Brain microvascular endothelial cell (primary cell): ENCODE data around the gene USP30.

Experiments
- DNase-seq: peaks from one replicate; pipeline ENCODE4 v3.0.0-alpha.2; 2020
- H3K27ac ChIP-seq: fragments of 250-450 bp; sonication (Bioruptor Pico); 2 replicates; pipeline ENCODE4 v1.5.1; 2020; ENCODE audit warnings: mild to moderate bottlenecking, moderate library complexity
- H3K27me3 ChIP-seq: fragments of 250-450 bp; sonication (Bioruptor Pico); replicated peaks from 2 replicates; pipeline ENCODE4 v1.5.1; 2020; ENCODE audit warnings: mild to moderate bottlenecking
- H3K36me3 ChIP-seq: fragments of 250-450 bp; sonication (Bioruptor Pico); replicated peaks from 2 replicates; pipeline ENCODE4 v1.5.1; 2020; ENCODE audit warnings: mild to moderate bottlenecking
- H3K4me3 ChIP-seq: 2 replicates; pipeline ENCODE4 v1.5.1; 2011; ENCODE audit warnings: low read depth, mild to moderate bottlenecking, control low read depth, low read length, moderate library complexity
- in situ Hi-C: cut with HindIII; loops from 2 replicates; pipeline ENCODE4 v1.10.0; 2017; ENCODE audit warnings: low sequenced_read_pairs, low pct_ligation_motif_present
- TF ChIP-seq, protein P1 (sequence below): IDR thresholded peaks from 2 replicates; pipeline ENCODE4 v1.5.1; 2011; ENCODE audit warnings: low read depth, mild to moderate bottlenecking, moderate library complexity, low read length, control low read depth, inconsistent platforms; ENCODE audit errors: missing control alignments

The USP30 gene

DNA sequence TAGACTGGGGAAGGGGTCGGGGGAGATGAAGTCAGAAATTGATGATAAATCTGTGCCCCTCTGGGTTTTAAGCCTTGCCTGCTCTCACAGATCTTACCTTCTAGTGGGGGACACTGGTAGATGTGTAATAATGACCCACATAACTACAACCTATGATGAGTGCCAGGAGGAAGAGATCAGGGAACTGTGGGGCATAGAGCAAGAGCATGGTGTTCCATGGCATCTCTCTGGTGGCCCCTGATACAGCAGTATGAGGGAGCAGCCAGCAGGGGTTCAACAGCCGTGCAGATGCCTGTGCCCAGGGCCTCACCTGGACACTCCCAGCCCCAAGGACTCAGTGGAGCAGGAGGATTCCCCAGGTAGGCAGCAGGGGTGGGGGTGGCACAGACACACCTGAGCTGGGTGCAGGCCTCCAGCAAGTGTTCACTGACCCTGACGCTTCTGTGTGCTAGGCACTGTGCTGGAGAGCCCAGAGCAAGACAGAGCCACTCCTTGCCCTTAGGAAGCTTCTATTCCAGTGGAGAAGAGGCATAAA is 69.0 kb downstream of the USP30 start:
- H3K36me3 ChIP-seq = no peaks in the 10 kb centered on the region
- no peak for DNase-seq
- in situ Hi-C loops = no loop called here
- TF ChIP-seq, protein P1, sequence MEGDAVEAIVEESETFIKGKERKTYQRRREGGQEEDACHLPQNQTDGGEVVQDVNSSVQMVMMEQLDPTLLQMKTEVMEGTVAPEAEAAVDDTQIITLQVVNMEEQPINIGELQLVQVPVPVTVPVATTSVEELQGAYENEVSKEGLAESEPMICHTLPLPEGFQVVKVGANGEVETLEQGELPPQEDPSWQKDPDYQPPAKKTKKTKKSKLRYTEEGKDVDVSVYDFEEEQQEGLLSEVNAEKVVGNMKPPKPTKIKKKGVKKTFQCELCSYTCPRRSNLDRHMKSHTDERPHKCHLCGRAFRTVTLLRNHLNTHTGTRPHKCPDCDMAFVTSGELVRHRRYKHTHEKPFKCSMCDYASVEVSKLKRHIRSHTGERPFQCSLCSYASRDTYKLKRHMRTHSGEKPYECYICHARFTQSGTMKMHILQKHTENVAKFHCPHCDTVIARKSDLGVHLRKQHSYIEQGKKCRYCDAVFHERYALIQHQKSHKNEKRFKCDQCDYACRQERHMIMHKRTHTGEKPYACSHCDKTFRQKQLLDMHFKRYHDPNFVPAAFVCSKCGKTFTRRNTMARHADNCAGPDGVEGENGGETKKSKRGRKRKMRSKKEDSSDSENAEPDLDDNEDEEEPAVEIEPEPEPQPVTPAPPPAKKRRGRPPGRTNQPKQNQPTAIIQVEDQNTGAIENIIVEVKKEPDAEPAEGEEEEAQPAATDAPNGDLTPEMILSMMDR = no peak
- H3K4me3 ChIP-seq = no peak overlapping the region
- H3K27ac ChIP-seq = no peak overlapping the region
- H3K27me3 ChIP-seq = no peaks in the 10 kb centered on the region

- DNase-seq = no peak
- TF ChIP-seq, protein P1 = no peak
- H3K27ac ChIP-seq = no peak overlapping the region
- in situ Hi-C loops = no loop called here
- H3K27me3 ChIP-seq = no peaks in the 10 kb centered on the region
- no peak overlapping the region for H3K4me3 ChIP-seq
- H3K36me3 ChIP-seq = no peaks in the 10 kb centered on the region
Measured at GRCh38 chr12:109124878-109125648, 72.7 kb downstream of the USP30 start.

DNA sequence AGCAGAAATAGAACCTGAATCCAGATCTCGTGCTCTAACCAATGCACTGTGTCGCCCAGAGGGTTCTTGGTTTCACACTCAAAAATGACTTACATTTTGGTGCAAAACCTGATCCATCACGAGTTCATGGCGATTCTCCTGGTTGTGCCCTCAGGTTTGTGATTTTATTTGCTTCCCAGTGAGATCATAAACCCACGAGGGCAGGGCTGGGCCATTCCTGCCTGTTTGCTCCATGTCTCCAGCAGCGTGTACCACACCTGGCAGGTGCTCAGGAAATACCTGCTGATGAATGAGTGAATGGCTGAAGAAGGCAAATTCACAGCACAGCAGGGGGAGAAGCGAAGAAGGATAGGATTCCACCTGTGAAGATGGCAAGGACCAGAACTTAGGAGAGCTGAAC is 73.4 kb downstream of the USP30 start:
- TF ChIP-seq, protein P1 = no peak
- H3K4me3 ChIP-seq = no peak overlapping the region
- no peaks in the 10 kb centered on the region for H3K36me3 ChIP-seq
- no peaks in the 10 kb centered on the region for H3K27me3 ChIP-seq
- no peak for DNase-seq
- H3K27ac ChIP-seq = no peak overlapping the region
- in situ Hi-C loops = no loop called here

DNA sequence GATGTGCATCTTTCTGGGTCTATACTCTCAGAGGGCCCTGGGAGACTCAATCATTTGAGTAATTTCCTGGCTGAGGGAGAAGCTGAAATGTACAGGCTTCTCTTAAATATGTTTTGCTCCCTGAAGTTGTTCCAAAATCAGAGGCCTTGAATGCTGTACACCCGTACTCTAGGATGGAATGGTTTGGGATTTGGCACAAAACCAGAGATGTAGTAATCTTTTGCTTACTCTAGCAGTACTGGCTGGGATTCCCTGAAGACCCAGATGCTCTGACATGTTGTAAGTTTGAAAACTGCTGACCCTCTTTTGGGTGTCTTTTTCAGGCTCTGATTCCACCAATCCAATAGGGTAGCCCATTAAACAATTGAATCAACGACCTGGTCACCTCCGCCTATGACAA is 74.4 kb downstream of the USP30 start:
- no peak for DNase-seq
- TF ChIP-seq, protein P1 = no peak
- Histone ChIP-seq H3K27me3 (no peaks in the 10 kb centered on the region), H3K36me3 (no peaks in the 10 kb centered on the region), H3K27ac (no peak overlapping the region), H3K4me3 (no peak overlapping the region)
- in situ Hi-C loops = no loop called here

- in situ Hi-C loops = no loop called here
- no peak for DNase-seq
- no peaks in the 10 kb centered on the region for H3K27me3 ChIP-seq
- H3K27ac ChIP-seq = no peak overlapping the region
- no peak overlapping the region for H3K4me3 ChIP-seq
- H3K36me3 ChIP-seq = no peaks in the 10 kb centered on the region
- TF ChIP-seq, protein P1 = no peak
Measured at GRCh38 chr12:109127533-109128242, 75.3 kb downstream of the USP30 start.
